Esophagus muscularis mucosa (tissue), 4 donors: ENCODE measurements around the gene PTPN20.
A peak's percentile ranks its signal among the peaks of the same experiment; 100 is the strongest.

Source experiments
- CTCF ChIP-seq, 3 experiments: fragments of 200-600 bp in 2 of 3; fragments of 450-650 bp in 1 of 3; sonication (generic) in 2 of 3; IDR thresholded peaks; one replicate each; pipeline ENCODE4 v1.5.1; 2017 to 2019; ENCODE audit warnings: antibody characterized with exemption in 3 of 3, mild to moderate bottlenecking in 2 of 3, moderate library complexity in 1 of 3
- EP300 ChIP-seq: sonication (generic); formaldehyde crosslinking; IDR thresholded peaks from one replicate; pipeline ENCODE4 v1.6.1; 2017; ENCODE audit warnings: antibody characterized with exemption
- POLR2A ChIP-seq: fragments of 450-650 bp; IDR thresholded peaks from one replicate; pipeline ENCODE4 v1.6.1; 2017; ENCODE audit warnings: antibody characterized with exemption, moderate library complexity, mild to moderate bottlenecking, low read depth
- POLR2AphosphoS5 ChIP-seq, 2 donors: sonication (generic); formaldehyde crosslinking; IDR thresholded peaks; one replicate each; pipeline ENCODE4 v1.6.1; 2017; ENCODE audit warnings: antibody characterized with exemption in 2 of 2

DNA sequence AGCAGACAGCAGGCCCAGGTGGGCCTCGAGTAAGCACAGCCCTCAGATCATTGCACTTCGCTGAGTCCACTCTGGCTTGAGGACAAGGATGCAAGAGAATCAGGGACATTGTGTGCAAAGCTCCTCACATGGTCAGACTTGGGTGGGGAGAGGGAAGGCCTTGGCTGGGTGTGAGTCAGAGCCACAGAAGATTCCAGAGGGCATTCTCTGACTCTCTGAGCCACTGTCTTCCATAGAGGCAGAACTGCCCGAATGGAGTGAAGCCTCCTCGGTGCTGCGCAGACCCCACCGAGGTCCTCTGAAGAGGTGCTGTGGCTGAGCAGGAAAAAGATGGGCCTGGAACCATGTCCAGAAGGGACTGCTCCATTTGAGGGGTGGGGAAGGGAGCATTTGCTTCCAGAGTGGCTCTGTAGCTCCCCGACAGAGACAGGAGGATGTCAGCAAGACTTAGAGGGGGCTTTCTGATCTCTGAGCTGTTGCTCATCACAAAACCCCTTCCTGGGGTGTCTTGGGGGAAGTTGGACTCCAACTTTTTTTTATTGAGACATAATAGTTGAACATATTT lies 120.8 kb downstream of the PTPN20 start:
- TF ChIP-seq CTCF (IDR thresholded peaks at IDR 0.05) (no peak), POLR2AphosphoS5 (IDR thresholded peaks at IDR 0.05) (peak; percentile 25 to 30), POLR2A (no peak), EP300 (no peak)
